ENCODE results near the gene FILIP1.

DNA sequence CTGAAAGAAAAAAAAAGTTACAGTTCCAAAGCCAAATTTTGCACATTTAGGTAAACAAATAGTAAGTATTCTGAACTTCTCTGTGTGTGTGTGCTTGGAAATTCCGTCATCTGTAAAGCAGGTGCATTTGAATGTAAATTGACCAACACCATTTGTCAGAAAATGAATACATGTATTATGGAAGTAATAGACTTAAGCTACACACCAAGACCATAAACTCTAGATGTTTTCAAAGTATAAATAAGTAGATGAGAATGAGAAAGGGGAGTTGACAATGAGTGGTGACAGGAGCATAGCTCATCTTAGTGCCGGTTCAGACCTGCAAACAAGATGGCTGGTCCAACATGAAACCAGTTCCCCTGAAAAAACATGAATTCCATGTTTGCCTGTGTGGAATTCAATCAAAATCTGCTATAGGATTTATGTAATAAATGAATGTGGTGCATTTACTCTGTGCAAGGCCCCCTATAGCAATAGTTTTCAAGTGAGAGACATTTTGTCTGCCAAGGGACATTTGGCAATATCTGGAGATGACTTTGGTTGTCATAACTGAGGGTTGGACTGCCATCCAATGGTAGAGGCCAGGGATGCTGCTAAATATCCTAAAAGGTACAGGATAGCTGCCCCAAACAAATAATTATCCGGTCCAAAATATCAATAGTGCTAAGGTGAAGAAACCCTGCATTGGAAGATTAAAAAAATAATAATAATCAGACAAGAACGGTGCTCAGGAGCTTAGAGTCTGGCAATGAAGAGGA lies 11.0 kb upstream of the FILIP1 start:
- TF ChIP-seq, protein P1, sequence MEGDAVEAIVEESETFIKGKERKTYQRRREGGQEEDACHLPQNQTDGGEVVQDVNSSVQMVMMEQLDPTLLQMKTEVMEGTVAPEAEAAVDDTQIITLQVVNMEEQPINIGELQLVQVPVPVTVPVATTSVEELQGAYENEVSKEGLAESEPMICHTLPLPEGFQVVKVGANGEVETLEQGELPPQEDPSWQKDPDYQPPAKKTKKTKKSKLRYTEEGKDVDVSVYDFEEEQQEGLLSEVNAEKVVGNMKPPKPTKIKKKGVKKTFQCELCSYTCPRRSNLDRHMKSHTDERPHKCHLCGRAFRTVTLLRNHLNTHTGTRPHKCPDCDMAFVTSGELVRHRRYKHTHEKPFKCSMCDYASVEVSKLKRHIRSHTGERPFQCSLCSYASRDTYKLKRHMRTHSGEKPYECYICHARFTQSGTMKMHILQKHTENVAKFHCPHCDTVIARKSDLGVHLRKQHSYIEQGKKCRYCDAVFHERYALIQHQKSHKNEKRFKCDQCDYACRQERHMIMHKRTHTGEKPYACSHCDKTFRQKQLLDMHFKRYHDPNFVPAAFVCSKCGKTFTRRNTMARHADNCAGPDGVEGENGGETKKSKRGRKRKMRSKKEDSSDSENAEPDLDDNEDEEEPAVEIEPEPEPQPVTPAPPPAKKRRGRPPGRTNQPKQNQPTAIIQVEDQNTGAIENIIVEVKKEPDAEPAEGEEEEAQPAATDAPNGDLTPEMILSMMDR (IDR thresholded peaks at IDR 0.05; ENCODE audit: low read depth, low read length): no peak
- no peak for TF ChIP-seq POLR2A (IDR thresholded peaks at IDR 0.05; ENCODE audit: extremely low read depth, insufficient read length)
- no peak for TF ChIP-seq MYC (IDR thresholded peaks at IDR 0.05; ENCODE audit: low read depth, low read length)
